ENCODE results near the gene ADAMTS13.
A peak's percentile ranks its signal among the peaks of the same experiment; 100 is the strongest.

ADAMTS13 gene

DNA sequence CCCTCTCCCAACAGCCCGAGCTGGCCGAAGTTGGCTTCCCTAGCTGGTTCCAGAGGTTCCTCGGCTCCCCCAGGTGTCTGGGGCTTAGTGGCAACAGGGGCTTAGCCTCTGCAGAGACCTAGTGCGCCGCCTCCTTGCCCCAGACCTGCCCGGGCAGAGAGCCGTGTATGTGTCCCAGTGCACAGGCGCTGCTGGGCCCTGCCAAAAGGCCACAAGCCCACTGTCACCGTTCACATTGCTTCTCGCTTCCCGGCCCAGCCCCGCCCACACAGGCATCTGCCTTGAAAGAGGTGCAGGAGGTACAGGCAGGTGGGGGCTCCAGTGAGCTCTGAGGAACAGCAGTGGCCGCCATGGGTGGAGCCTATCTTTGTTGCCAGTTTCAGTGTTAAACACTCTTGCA, 35.1 kb downstream of the ADAMTS13 start:
- no peak for DNase-seq

DNA sequence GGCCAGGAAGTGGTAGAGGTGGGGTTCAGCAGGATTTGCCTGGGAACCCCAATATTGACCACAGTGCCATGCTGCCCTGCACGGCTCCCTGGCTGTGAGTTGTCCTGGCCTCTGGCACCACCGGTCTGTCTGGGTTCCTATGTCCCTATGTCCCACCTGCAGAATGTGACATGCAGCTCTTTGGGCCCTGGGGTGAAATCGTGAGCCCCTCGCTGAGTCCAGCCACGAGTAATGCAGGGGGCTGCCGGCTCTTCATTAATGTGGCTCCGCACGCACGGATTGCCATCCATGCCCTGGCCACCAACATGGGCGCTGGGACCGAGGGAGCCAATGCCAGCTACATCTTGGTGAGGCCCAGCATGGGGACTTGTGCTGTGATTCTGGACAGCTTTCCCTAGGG, 35.6 kb downstream of the ADAMTS13 start:
- DNase-seq = no peak

DNA sequence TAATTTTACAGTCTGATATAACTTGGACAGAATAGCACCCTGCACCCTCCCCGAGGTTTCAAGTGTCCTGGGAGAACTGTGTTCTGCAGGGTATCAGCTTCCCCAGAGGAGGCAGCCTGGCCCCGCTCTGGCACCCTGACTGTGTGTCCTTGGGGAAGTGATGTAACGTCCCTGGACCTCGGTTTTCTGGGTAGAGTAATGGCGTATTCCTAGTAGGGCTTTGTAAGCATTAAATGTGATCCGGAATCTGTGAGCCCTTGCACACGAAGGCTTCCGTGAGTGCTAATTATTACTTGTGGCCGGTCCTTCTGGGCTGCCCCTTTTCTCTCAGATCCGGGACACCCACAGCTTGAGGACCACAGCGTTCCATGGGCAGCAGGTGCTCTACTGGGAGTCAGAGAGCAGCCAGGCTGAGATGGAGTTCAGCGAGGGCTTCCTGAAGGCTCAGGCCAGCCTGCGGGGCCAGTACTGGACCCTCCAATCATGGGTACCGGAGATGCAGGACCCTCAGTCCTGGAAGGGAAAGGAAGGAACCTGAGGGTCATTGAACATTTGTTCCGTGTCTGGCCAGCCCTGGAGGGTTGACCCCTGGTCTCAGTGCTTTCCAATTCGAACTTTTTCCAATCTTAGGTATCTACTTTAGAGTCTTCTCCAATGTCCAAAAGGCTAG, 36.6 kb downstream of the ADAMTS13 start:
- no peak for DNase-seq

DNA sequence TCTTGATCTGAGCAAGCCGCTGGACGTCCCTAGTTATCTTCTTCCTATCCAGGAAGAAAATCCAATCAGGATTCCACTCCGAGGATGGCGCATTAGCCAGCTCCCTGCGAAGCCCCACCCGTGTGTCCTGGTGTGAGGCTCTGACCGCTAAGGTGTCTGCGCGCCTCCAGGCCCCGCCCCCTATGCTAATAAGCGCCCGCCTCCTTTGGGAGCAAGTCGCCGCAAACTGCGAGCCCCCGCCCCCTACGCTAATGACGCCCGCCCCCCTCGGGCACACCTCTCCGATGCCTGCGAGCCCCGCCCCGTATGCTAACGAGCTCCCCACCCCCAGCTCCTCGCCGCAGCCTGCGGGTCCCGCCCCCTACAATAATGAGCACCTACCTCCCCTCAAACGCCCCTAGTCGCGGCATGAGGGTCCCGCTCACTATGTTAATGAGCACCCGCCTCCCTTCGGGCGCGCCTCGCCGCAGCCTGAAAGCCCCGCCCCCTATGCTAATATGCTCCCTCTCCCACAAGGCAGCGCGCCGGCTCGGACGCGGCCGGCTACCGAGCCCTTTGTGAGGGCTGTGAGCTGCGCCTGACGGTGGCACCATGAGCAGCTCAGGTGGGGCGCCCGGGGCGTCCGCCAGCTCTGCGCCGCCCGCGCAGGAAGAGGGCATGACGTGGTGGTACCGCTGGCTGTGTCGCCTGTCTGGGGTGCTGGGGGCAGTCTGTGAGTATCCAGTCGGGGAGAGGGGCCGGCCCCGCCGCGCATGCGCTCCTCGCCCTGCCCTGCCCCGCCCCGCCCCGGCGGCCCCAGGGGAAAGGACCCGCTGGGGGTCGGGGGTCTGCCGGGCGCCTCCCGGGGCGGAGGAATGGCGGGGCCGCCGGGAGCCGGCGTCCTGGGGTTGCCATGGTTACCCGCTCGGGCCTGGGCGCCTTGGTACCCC, 37.6 kb downstream of the ADAMTS13 start, which contains the start of gene CACFD1:
TSS of gene CACFD1 (plus strand) at position 503 of the 929 bp plus-strand sequence. CDS start at position 592, 89 bp downstream.
- peak; percentile 87 for DNase-seq

DNA sequence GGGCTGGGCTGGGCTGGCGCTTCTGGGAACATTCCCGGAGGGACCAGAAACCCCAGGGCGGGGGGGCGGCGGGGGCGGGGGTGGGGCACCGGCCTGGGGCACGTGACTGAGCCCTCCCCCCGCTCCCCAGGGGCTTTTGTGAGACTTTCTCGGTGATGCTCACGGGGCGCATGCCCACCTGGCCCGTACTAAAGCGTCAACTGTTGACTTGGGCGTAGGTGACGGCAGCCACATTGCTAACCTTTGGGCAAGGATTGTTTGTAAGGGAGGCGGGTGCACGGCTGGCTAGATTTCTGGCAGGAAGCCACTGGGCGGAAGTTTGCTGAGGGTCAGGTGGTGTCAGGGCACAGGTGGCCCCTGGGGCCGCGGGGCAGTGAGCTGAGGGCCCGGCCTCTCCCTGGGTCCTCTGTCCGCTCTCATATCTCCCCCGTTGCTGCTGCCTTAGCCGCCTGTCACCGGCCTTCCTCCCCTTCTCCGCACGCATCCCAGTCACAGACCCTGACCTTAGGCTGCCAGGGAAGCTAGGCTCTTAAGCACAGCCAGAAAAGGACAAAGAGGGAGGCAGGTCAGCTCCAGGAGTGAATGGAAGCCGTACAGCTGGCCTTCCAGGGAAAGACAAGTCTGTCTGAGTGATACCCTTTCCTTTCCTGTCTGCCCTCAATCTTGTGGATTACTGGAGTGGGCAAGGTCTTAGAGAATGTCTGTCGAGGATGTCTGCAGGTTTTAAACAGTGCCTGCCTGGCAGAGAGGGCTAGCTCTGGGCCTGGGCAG, 38.4 kb downstream of the ADAMTS13 start:
- DNase-seq = no peak

DNA sequence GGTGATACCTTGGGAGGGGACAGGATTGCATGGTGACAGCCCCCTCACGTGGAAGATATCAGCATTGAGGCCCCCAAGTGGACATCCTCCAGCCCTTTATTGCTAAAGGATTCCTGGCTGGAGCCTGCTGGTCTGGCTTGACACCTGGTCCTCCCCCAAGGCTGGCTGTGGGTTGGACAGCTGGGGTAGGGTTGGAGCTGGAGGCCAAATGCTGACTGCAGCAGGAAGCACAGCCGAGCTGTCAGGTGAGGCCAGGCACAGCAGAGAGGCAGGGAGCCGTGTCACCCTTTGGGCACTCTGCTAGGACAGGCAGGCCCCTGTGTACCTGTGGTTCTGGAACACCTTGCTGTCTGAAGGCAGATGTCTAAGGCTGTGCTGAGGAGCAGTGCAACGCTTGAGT, 39.8 kb downstream of the ADAMTS13 start:
- no peak for DNase-seq

DNA sequence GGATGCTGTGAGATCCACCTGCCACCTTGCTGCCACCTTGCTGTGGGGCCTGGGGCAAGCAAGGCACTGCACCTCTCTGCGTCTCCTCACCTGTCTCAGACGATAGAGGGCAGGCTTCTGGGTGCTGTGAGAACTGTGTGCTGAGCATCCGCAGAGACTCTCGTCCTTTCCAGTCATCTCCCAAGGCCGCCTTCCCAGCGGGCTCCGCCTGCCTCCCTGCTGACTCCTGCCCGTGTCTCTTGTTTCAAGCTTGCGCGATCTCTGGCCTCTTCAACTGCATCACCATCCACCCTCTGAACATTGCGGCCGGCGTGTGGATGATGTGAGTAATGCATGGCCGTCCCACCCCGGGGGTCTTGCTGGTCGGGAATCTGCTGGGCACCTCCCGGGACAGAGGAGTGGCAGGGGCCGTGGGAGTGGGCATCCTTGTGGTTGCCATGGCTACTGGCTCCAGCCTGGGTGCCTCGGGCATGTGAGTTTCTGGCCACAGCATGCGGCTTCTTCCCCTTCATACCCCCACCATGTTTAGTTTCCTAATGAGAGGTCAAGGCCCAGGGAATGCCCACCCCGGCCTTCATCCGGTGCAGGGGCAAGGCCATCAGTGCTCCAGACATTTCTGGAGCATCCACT, 41.2 kb downstream of the ADAMTS13 start:
- no peak for DNase-seq

DNA sequence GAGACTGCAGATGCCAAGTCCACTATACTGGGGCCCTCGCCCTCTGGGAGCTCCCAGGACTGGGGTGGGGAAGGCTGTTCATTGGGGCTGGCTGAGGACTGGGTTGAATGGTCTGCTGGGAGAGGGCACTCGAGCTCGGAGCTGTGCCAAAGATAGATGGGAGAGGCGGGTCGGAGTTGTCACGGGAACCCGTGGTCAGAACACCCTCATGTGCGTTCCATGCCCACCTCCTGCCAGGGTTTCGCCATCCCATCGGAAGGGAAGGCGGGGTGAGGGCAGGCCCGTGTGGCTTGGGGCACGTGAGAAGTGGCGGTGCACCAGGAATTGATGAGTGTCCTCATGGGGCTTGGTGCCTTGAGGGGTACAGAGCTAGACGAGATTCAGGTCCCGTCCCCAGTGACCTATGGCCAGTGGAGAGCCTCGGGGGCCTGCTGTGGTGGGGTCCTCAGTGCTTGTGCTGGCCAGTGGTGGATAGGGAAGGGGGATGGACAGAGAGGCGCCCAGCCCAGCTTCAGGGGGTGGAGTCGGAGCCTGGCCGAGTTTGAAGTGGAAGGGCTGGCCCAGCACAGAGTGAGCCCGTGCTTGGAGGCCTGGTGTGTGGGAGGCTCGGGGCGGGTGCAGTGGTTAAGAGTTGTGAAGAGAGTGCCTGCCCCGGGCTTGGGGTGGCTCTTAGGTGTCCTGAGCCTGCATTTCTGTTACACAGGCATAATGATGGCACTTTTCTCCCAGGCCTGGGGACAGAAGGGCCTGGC, 41.9 kb downstream of the ADAMTS13 start:
- DNase-seq = no peak

DNA sequence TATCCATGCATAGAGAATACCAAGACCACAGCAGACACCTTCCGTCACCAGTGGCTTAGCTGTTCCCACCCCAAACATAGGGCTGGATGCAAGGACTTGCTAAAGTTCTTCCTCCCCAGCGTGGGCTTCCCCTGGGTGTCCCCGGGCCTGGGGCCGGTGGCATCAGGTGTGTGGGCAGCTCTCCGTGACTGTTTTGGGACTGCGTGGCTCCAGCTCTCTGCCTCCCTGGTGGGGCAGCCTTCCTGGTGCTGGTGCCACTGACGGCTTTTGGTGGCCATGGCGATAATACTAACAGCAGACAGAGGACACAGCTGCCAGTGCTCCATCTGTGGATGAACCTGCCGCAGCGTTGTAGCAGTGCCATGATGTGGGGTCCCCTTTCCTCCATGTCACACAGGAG, 42.5 kb downstream of the ADAMTS13 start:
- no peak for DNase-seq

DNA sequence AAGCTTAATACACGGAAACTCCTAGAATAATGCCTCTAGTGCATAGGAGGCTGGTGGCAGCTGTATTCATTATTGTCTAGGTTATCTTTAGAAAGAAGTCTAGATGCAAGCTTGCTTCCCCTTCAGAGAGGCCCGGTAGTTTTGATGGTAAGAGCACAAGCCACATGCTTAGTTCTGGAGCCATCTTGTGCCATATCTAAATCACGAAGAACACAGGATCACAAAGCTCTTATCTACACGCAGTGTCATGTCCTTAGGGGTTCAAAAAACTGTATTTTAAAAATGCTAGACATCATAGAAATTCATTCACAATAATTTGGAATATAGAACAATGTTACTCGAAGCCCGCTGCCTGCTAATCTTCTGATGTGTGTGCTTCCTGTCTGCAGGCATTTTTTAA, 43.8 kb downstream of the ADAMTS13 start:
- no peak for DNase-seq

DNA sequence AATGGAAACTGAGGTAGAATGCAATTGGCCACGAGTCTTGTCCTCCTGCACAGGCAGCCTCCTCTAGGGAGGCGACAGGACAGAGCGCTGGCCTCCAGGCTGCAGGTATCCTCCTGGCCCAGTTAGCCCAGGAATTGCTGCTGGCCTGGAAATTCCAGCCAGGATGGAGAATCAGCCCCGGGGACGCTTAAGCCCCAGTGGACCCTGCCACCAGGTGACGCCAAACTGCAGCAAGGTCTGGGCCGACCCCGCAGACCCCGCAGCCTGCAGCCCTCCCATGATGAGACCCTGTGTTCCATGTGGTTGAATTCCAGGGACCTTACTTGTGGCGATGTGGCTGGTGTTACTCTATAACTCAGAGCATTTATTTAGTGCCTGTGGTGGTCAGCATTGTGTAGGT, 44.9 kb downstream of the ADAMTS13 start:
- DNase-seq = no peak

DNA sequence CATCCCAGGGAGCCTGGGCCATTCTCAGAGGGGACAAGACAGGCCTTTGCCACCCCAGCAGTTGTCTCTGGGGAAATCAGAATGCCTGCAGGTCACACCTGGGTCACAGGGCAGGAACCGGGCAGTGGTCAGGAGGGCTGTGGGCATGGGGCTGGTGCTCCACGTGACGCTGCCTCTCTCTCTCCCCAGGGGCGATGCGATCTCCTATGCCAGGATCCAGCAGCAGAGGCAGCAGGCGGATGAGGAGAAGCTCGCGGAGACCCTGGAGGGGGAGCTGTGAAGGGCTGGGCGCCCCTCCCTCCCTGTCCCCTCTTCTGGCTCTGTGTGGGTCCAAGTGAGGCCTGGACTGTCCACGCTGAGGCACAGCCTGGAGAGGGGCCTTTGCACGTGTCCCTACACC, 46.2 kb downstream of the ADAMTS13 start:
- DNase-seq = no peak

DNA sequence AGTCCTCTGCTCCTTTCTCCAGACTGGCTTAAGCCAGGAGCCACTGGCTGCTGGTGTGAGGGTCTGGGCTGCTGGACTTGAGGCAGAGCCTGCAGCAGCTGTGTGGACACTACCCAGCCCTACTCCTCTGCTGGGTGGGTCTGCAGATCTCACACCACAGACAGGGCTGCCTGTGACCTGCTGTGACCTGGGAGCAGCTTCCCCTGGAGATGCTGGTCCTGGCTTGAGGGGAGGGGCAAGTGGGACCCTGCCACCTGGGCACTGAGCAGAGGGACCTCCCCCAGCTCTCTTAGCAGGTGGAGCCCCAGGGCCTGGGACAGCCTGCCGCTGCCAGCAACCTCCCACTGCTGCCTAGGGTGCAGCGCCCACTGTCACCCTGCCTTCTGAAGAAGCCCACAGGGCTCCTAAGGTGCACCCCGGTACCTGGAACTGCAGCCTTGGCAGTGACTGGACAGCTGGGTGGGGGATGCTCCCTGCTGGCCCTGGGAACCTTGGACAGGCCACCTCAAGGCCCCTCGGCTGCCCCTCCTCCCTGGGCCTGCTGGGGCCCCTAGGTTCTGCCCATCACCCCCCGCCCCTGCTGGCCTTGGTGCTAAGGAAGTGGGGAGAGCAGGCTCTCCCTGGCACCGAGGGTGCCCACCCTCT, 46.7 kb downstream of the ADAMTS13 start:
- DNase-seq = no peak

DNA sequence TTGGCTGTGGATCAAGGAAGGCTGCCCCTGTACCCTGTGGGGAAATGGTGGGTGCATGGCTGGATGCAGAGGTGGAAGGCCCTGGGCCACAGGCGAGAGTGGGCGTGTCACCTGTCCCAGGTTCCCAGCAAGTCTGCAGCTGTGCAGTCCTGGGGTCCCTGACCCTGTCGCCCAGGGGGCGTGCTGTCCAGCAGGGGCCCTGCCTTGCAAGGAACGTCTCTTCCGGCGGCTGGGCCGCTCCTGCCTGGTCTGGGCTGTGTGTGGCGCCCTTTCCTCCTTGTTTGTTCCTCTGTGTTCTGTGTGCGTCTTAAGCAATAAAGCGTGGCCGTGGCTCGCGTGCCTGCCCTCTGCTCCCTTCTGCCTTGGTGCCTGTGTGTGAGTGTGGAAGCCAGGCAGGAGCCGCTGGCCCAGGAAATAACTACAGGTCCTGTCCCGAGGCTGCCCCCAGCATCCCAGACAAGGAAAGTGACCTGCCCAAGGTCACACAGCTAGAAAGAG, 48.3 kb downstream of the ADAMTS13 start:
- no peak for DNase-seq

DNA sequence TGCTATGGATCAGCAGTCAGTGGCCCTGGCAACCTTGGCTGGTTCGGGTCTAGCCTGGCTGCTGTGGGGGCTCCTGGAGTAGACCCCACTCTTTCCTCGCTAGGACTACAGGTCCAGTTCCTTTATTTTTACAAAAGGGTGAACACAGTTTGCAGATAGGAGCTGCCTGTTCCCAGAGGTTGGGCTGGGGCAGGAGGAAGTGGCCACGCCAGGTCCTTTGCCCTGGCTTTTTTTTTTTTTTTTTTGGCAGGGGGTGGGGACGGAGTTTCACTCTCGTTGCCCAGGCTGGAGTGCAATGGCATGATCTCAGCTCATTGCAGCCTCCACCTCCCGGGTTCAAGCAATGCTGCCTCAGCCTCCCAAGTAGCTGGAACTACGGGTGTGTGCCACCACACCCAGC, 48.8 kb downstream of the ADAMTS13 start:
- DNase-seq = no peak

DNA sequence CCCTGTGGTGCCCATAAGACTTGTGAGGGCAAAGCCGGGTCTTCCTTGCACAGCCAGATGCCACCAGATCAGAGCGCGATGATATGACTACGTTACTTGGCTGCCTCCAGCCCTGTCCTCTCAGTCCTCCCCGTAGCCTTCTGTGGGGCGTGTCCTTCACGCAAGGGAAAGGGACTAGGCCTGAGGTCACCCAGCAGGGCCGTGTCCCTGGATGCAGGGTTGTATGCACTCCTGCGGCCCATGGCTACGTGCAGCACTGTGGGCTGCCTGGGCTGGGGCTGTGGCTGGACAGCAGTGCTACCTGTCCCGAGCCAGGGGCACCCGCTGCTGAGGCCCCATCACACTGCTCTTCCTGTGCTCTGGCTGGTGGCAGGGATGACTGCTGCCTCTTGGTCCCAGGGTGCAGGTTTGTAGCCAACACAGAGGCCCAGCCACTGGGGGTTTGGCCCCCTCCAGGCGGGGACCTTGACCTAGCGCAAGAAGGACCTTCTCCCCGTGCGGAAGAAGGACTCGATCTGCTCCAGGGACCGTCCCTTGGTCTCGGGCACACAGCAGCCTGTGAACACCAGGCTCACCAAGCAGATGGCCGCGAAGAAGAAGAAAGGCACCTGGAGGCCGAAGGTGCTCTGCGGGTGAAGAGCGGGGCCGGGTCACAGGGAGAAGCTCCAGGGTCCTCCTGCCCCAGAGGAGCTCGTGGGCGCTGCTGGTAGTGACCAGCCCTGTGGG, 49.5 kb downstream of the ADAMTS13 start:
- DNase-seq = no peak

DNA sequence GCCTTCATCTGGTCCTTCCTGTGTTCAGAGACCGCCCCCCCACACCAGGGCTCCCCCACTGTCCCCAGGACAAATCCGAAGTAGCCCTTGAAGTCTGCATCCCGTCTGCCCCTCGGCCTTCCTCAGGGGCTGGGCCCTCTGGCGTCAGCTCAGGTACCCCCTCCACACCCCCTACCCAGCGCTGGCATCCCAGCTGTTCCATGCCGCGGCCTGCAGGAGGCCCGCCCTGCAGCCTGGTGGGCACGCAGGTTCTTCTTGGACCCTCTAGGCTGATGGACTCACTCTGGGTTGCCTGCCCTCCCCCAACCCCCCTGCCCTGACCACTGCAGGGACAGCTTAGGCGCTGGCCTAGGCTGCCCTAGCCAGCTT, 50.1 kb downstream of the ADAMTS13 start:
- DNase-seq = no peak

DNA sequence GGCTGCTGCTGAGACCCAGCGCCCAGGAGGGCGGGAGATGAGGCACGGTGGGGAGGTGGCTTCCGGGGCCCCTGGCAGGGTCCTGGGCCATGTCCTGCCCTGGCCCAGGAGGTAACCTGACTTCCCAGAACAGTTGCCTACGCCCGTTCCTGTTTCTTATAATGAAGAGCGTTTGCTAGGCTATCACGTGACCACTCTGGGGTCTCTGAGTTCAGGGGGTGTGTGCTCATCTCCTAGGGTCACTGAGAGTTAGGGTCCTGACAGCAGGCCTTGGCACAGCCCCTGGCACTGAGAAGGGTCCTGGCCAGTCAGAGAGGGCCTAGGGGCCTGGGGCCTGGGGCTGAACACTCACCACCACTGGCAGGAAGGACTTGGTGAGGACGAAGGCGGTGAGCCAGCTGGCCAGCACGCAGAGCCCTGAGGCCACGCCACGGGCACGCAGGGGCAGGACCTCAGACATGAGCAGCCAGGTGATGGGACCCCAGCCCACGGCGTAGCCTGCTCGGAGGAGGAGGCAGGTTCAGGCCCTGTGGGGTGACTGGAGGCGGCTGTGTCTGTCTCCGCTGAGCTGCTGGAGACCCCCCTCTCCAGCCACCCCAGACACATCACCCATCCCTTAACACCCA, 50.7 kb downstream of the ADAMTS13 start:
- no peak for DNase-seq

DNA sequence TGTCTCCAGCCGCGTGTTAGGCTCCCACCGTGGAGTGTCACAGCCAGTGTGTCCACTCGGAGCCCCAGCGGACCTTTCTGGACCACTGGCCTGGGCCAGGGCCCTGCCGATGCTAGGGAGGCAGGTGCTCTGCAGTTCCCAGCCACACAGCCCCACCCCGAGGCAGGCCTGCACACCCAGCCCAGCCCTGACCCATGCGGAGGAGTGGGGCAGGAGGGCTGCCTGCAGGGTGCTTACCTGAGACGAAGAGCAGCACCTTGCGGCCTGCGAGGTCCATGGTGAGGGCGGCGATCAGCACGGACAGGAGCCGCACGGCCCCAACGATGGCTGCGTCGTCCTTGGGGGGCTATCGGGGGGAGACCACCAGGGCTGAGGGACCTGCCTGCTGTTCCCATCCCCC, 51.6 kb downstream of the ADAMTS13 start:
- no peak for DNase-seq

DNA sequence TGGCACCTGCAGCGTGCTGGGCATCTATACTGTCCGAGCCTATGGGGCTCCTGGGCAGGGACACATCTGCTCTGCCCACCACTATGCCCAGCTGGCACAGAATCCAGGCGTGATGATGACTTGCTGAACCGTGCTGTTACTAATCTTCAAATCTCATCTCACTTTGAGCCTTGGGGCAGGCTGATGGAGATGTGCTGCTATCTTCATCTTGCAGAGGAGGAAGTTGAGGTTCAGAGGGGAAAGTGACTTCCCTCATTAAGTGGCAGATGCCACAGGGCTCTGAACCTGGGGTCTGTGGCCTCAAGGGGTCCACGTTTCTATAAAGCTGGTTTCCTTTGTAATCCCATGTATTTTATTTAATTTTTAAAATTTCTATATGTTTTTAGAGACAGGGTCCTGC, 52.0 kb downstream of the ADAMTS13 start:
- DNase-seq = no peak
